Natural killer cell treated with Interleukin-12 subunit alpha and Interleukin-12 subunit beta and Interleukin-15 and Interleukin-18, amount 100 ng/mL, for 72 hours (primary cell): ENCODE data around the gene RFC3. TPM values are rescaled to one million over a fixed set of nuclear protein-coding genes. Genes with fewer than 3 reads are reported as not detected.
"Not testable (repeated sequence)": the region's sequence is repeated elsewhere in the genome, so short reads cannot be mapped to it uniquely, and the experiment has no call there.

Source experiments
- ATAC-seq, 2 donors: fragments of 150-1000 bp; cut with Tn5 transposase in 1 of 2; sonication (Bioruptor Pico), chemical (Tn5 transposase) in 1 of 2; 2 replicates each; pipeline ENCODE4 v1.10.0; 2021
- DNase-seq: peaks from one replicate; pipeline ENCODE4 v3.0.0; 2022; ENCODE audit warnings: low spot score
- H3K27ac Mint-ChIP-seq, 2 donors: 1 replicate in 1 of 2; 2 replicates in 1 of 2; pipeline ENCODE4 v1.8.0; 2022; ENCODE audit warnings: mixed read lengths in 2 of 2, mild to moderate bottlenecking in 1 of 2, moderate library complexity in 1 of 2
- H3K27me3 Mint-ChIP-seq, 2 donors: 1 replicate in 1 of 2; 2 replicates in 1 of 2; pipeline ENCODE4 v1.8.0; 2022; ENCODE audit warnings: mixed read lengths in 2 of 2
- H3K36me3 Mint-ChIP-seq: one replicate; pipeline ENCODE4 v1.8.0; 2022; ENCODE audit warnings: mixed read lengths
- H3K4me1 Mint-ChIP-seq, 2 donors: 1 replicate in 1 of 2; 2 replicates in 1 of 2; pipeline ENCODE4 v1.8.0; 2022; ENCODE audit warnings: low read depth in 2 of 2, mixed read lengths in 2 of 2, mild to moderate bottlenecking in 1 of 2
- H3K4me3 Mint-ChIP-seq: one replicate; pipeline ENCODE4 v1.8.0; 2022; ENCODE audit warnings: mixed read lengths
- H3K9me3 Mint-ChIP-seq: 2 replicates; pipeline ENCODE4 v1.8.0; 2022; ENCODE audit warnings: mixed read lengths
- total RNA-seq, 2 donors: library from RNA; stranded (reverse); gene quantifications; one replicate each; pipeline ENCODE4 v1.2.3, GENCODE V29; 2022

The RFC3 gene
- total RNA-seq, 2 donors from 2014 or later: 24.7 to 52.8 TPM

DNA sequence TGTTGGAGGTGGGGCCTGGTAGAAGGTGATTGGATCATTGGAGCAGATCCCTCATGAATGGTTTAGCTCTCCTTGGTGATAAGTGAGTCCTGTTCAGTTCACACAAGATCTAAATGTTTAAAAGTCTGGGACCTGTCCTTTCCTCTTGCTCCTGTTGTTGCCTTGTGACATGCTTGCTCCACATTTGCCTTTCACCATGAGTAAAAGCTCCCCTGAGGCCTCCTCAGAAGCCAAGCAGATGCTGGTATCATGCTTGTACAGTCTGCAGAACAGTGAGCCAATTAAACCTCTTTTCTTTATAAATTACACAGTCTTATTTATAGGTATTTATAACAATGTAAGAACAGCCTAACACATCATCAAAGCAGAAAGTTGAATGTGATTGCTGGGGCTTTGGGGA, 24.2 kb upstream of the RFC3 start:
- peaks cover 5% of the 10 kb centered on the region for H3K9me3 Mint-ChIP-seq
- no peak overlapping the region for H3K4me3 Mint-ChIP-seq
- peaks cover 0 to 3% of the 10 kb centered on the region in 2 donors for H3K27me3 Mint-ChIP-seq
- ATAC-seq (no peak), DNase-seq (no peak)
- no peaks in the 10 kb centered on the region for H3K4me1 Mint-ChIP-seq
- H3K36me3 Mint-ChIP-seq: no peaks in the 10 kb centered on the region
- H3K27ac Mint-ChIP-seq: no peak overlapping the region

DNA sequence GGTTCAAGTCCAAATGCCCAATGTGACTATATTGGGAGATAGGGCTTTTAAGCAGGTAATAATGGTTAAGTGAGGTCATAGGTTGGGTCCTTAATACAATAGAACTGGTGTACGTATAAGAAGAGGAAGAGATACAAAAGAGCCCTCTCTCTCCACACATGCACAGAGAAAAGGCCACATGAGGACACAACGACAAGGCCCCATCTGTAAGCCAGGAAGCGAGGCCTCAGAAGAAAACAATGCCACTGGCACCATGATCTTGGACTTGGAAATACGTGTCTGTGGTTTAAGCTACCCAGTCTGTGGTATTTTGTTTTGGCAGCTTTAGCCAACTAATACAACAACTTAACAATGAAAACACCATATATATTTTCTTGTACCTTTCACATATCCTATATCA, 23.4 kb upstream of the RFC3 start:
- no peak for ATAC-seq
- no peaks in the 10 kb centered on the region for H3K4me1 Mint-ChIP-seq
- H3K27me3 Mint-ChIP-seq: peaks cover 0 to 3% of the 10 kb centered on the region in 2 donors
- no peak overlapping the region for H3K4me3 Mint-ChIP-seq
- peaks cover 5% of the 10 kb centered on the region for H3K9me3 Mint-ChIP-seq
- H3K36me3 Mint-ChIP-seq: no peaks in the 10 kb centered on the region
- no peak overlapping the region for H3K27ac Mint-ChIP-seq
- DNase-seq: no peak

DNA sequence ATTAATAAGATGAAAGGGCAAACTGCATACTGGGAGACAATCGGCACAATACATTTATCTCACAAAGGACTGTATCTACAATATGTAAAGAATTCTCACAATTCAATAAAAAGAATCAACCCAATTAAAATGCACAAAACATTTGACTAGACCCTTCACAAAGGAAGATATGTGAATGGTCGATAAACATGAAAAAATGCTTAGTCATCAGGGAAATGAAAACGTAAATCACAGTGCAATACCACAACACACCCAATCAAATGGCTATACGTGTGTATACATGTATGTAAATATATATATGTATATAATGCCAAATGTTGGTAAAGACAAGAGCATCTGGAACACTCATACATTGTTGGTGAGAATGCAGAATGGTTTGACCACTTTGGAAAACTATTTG, 21.9 kb upstream of the RFC3 start:
- no peak for ATAC-seq
- no peak overlapping the region for H3K27ac Mint-ChIP-seq
- H3K36me3 Mint-ChIP-seq: no peaks in the 10 kb centered on the region
- H3K4me1 Mint-ChIP-seq: no peaks in the 10 kb centered on the region
- no peak for DNase-seq
- no peak overlapping the region for H3K4me3 Mint-ChIP-seq
- peaks cover 0 to 8% of the 10 kb centered on the region in 2 donors for H3K27me3 Mint-ChIP-seq
- peaks cover 5% of the 10 kb centered on the region for H3K9me3 Mint-ChIP-seq

DNA sequence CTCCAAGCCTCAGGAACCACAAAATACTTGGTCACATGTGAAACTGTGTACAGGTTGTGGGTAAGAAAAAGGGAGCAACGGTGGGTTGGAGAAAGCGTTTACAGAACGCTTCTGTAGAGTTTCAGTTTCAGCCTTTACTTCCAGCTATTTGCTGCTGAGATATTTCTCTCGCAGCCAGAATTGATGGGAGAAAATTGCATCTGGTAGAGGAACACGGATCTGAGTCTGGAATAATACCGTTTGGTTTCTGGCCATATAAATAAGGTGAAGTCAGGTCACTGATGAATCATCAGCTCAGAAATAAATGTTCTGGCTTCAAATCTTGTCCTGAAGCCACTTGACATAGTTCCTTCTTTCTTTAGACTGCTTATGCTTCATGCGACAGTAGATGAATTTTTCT, 20.3 kb upstream of the RFC3 start:
- Mint-ChIP-seq H3K36me3 (no peaks in the 10 kb centered on the region), H3K9me3 (peaks cover 3% of the 10 kb centered on the region), H3K4me1 (no peaks in the 10 kb centered on the region), H3K27me3 (peaks cover 8 to 18% of the 10 kb centered on the region in 2 donors), H3K27ac (no peak overlapping the region), H3K4me3 (no peak overlapping the region)
- ATAC-seq (no peak), DNase-seq (no peak)

DNA sequence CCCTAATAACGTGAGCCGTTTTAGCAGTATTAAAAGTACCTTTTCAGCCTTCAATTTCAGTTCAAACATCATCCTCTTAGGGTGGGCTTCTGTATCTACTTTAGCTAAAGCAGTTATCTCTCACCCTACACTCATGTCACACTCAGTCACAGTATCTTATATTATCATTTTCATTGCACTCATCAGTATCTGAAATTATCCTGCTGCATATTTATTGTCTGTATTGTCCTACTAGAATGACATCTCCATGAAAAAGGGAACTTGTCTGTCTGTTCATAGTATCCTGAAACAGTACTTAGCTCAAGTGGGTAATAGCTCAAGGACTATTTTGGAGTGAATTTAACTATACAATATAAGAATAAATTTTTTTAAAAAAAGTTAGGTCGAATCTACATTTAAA, 19.9 kb upstream of the RFC3 start:
- no peak overlapping the region for H3K27ac Mint-ChIP-seq
- no peak overlapping the region for H3K4me3 Mint-ChIP-seq
- H3K4me1 Mint-ChIP-seq: no peaks in the 10 kb centered on the region
- DNase-seq (no peak), ATAC-seq (no peak)
- no peaks in the 10 kb centered on the region for H3K36me3 Mint-ChIP-seq
- H3K9me3 Mint-ChIP-seq: peaks cover 3% of the 10 kb centered on the region
- peaks cover 12 to 21% of the 10 kb centered on the region in 2 donors for H3K27me3 Mint-ChIP-seq

DNA sequence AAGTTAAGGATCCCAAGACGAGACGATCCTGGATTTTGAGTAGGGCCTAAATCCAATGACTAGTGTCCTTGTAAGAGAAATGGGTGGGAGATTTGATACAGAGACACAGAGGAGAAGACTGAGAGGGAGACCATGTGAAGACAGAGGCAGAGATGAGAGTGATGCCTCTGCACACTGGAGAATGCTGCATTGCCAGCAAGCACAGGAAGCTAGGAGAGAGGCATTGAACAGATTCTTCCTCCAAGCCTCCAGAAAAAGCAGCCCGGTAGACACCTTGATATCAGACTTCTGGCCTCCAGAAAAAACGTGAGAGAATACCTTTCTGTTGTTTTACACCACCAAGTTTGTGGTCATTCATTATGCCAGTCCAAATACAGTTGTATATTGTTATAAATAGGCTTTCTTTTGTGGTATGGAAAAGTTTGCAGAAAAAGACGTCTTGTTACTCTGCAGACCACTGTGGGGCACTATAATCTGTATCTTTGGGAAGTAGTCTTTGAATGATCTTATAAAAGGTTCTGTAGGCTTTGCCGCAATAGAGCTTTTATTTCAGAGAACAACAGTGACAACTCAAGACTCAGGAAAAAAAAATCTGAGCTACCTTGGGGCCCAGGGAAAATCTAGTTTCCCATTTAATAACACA, 17.9 kb upstream of the RFC3 start:
- Mint-ChIP-seq H3K27me3 (peaks cover 19 to 24% of the 10 kb centered on the region in 2 donors), H3K36me3 (no peaks in the 10 kb centered on the region), H3K9me3 (no peaks in the 10 kb centered on the region), H3K4me3 (no peak overlapping the region), H3K27ac (no peak overlapping the region), H3K4me1 (no peaks in the 10 kb centered on the region)
- ATAC-seq (no peak), DNase-seq (no peak)

DNA sequence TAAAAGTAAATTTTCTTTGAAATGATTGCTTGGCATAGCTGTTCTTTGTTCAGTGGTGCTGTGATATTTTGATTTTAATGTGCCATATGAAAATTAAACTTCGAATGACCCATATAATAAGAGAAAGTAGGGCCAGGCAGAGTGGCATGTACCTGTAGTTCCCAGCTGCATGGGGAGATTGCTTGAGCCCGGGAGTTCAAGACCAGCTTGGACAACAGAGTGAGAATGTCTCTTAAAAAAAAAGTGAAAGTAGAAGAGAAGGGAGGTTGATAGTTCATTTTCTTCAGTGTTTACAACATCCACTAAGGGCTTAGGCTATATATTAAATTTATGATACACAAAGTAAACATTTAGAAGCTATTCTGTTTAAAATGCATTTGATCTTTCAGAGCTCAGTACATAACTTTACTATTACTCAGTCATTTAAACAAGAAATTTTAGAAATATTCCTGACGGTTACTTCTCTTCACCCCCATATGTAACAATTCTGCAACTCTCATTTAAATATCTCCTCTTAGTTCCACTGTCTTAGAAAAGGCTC, 17.2 kb upstream of the RFC3 start:
- ATAC-seq (no peak), DNase-seq (no peak)
- Mint-ChIP-seq H3K27ac (no peak overlapping the region), H3K36me3 (no peaks in the 10 kb centered on the region), H3K27me3 (peaks cover 19 to 24% of the 10 kb centered on the region in 2 donors), H3K4me3 (no peak overlapping the region), H3K9me3 (no peaks in the 10 kb centered on the region), H3K4me1 (no peaks in the 10 kb centered on the region)

DNA sequence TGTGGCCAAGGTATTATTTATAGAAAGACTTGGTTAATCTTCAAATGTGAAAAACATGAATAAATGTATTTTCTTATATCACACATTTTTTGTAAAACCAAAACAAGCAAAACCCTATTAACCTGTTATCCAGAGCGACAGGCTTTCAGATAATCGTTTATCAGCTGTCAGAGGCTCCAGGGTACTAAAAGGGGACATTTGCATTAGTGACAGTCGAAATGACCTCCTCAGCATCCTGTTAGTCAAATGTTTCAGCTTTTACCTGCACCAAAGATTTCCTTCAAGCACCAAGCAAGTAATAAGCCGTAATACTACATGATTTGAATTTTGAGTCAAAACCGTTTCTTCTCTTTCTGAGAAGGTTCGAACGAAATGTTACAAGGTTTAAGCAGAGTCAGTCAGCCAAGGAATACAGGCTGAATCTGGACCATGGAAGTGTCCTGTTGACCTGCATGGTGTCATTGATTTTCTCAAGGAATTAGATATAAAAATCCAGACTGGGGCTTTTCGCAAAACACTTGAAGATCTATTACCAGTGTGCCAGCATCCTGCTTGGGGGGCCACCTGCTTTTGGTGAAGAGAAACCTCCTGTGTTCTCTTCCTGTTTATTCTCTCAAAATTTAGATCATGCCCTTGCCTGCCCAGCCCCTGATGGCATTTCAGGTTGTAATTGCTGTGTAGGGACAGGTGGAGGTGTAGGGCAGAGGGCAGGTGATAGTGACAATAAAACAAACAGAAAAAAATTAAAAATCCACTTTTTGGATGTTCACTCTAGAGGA, 11.3 kb upstream of the RFC3 start:
- Mint-ChIP-seq H3K9me3 (no peaks in the 10 kb centered on the region), H3K4me1 (no peaks in the 10 kb centered on the region), H3K4me3 (no peak overlapping the region), H3K27me3 (peaks cover 26 to 45% of the 10 kb centered on the region in 2 donors), H3K27ac (no peak overlapping the region), H3K36me3 (no peaks in the 10 kb centered on the region)
- DNase-seq: no peak
- ATAC-seq: no peak

DNA sequence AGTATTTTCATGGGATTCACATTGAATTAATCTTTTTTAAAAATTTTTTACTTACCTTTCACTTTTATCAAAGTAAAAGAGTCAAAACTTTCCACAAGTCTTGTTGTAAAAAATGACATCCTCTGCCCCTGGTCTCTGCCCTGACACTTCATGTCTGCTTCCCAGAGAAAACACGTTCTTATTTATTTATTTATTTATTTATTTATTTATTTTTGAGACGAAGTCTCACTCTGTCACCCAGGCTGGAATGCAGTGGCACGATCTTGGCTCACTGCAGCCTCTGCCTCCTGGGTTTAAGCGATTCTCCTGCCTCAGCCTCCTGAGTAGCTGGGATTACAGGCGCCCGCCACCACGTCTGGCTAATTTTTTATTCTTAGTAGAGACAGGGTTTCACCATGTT, 5.1 kb upstream of the RFC3 start:
- not testable (repeated sequence) for H3K27ac Mint-ChIP-seq, DNase-seq, H3K4me1 Mint-ChIP-seq, H3K36me3 Mint-ChIP-seq, H3K4me3 Mint-ChIP-seq, ATAC-seq, H3K9me3 Mint-ChIP-seq
- peaks cover 17 to 27% of the 10 kb centered on the region in 2 donors for H3K27me3 Mint-ChIP-seq

DNA sequence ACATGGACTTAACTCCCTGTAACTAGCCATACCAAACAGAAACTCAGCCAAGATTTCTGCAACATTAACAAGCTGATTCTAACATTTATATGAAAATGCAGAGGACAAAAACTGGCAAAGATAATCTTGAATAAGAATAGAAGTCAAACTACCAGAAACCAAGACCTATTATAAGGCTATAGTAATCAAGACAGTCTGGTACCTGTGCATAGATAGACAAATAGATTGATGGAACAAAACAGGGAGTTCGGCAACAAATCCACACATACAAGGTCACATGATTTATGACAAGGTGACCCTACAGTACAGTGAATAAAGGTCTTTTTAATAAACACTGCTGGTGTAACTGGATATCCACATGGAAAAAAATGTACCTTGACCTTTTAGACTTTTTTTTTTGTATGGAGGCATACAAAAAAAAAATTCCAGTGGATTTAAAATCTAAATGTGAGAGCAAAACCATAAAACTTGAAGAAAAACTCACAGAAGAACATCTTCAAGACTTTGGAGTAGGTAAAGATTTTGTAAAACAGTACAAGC, 2.9 kb upstream of the RFC3 start:
- peaks cover 13 to 14% of the 10 kb centered on the region in 2 donors for H3K4me1 Mint-ChIP-seq
- peaks cover 11% of the 10 kb centered on the region for H3K36me3 Mint-ChIP-seq
- ATAC-seq: no peak
- DNase-seq: no peak
- peaks cover 7 to 10% of the 10 kb centered on the region in 2 donors for H3K27me3 Mint-ChIP-seq
- H3K4me3 Mint-ChIP-seq: no peak overlapping the region
- no peaks in the 10 kb centered on the region for H3K9me3 Mint-ChIP-seq
- H3K27ac Mint-ChIP-seq: no peak overlapping the region

DNA sequence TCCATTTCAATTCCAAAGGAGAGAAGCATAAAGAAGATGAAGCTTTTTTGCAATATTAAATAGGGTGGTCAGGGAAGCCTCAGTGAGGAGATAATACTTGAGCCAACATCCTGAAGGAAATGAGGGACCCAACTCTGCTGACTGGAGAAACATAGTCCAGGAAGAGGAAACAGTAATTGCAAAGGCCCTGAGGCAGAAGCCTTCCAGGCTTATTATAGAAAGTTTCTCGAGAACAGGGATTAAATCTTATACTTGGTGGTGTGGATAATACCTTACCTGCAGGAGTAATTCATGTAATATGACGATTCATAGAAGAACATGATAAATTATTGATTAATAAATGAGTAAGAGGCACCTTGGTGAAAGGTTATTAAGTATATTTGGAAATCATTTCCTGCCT, 1.0 kb upstream of the RFC3 start:
- no peak overlapping the region for H3K27ac Mint-ChIP-seq
- no peak overlapping the region for H3K4me3 Mint-ChIP-seq
- no peak for DNase-seq
- H3K27me3 Mint-ChIP-seq: peaks cover 4 to 6% of the 10 kb centered on the region in 2 donors
- H3K9me3 Mint-ChIP-seq: no peaks in the 10 kb centered on the region
- peaks cover 13 to 20% of the 10 kb centered on the region in 2 donors for H3K4me1 Mint-ChIP-seq
- no peak for ATAC-seq
- H3K36me3 Mint-ChIP-seq: peaks cover 20% of the 10 kb centered on the region

DNA sequence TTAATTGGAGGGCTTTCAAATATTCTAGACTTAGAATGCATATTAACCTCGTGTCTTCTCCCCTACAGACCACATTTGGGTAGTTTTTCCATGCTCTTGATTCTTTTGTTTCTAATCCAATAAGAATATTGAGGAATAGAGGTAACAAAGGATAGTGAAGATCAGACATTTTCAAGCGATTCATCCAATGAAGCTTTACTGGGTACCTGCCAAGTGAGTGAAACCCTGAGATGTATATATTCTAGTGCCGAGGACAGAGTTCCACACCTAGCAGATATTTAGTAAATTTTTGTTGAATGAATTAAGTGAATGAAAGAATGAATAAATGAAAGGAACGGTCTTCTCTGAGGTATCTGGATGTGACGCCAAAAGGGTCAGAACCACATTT, 442 bp upstream of the RFC3 start:
- peaks cover 13 to 20% of the 10 kb centered on the region in 2 donors for H3K4me1 Mint-ChIP-seq
- peaks cover 20% of the 10 kb centered on the region for H3K36me3 Mint-ChIP-seq
- peak overlapping the region; percentile 100 for H3K4me3 Mint-ChIP-seq
- H3K9me3 Mint-ChIP-seq: no peaks in the 10 kb centered on the region
- DNase-seq: no peak
- peak in 1 of 2 donors; percentile 2 for ATAC-seq
- peak overlapping the region; percentile 95 to 96 for H3K27ac Mint-ChIP-seq
- peaks cover 4% of the 10 kb centered on the region in 2 donors for H3K27me3 Mint-ChIP-seq

DNA sequence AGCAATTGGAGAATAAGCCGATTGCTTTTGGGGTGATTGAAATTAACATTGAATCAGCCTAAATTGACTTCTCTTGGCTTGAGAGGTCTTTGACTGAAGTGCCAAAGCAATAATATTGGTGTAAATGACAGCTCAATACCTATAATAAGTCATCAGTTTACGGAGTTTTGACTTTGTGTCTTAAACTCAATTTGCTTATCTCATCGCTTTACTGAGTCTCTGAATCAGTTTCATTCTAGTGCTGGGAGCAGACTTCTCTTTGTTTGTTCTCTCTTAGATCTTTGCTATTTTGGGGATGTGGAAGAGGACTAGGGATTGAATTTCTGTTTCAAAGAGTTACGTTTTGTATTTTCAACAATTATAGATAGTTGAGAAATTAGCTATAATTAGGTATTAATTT, 7.1 kb downstream of the RFC3 start:
- H3K4me3 Mint-ChIP-seq: no peak overlapping the region
- no peaks in the 10 kb centered on the region for H3K9me3 Mint-ChIP-seq
- no peak overlapping the region for H3K27ac Mint-ChIP-seq
- no peak for ATAC-seq
- H3K4me1 Mint-ChIP-seq: peaks cover 2 to 14% of the 10 kb centered on the region in 2 donors
- H3K27me3 Mint-ChIP-seq: no peaks in the 10 kb centered on the region
- no peak for DNase-seq
- peaks cover 45% of the 10 kb centered on the region for H3K36me3 Mint-ChIP-seq

DNA sequence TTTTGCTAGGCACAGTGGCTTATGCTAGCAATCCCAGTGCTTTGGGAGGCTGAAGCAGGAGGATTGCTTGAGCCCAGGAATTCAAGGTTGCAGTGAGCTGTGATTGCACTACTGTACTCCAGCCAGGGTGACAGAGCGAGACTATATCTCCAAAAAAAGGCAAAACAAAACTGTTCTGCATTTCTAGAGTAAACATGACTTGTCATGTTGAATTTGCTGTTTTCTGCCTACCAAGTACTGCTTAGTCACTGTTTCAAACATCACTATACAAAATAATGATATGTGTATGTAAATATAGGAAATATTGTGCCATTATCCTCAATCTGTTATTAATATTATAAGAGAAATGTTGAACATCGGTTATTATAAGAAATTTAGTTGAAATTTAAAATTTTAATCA, 9.2 kb downstream of the RFC3 start:
- Mint-ChIP-seq H3K4me3 (no peak overlapping the region), H3K9me3 (no peaks in the 10 kb centered on the region), H3K27me3 (no peaks in the 10 kb centered on the region), H3K4me1 (peaks cover 2 to 8% of the 10 kb centered on the region in 2 donors), H3K36me3 (peaks cover 41% of the 10 kb centered on the region), H3K27ac (no peak overlapping the region)
- no peak for ATAC-seq
- no peak for DNase-seq
